ENCODE data around the gene EIF2D. TPM values are rescaled to one million over a fixed set of nuclear protein-coding genes. Genes with fewer than 3 reads are reported as not detected.
A peak's percentile ranks its signal among the peaks of the same experiment; 100 is the strongest.

The EIF2D gene
- total RNA-seq, 1 donor = 38.3 TPM

DNA sequence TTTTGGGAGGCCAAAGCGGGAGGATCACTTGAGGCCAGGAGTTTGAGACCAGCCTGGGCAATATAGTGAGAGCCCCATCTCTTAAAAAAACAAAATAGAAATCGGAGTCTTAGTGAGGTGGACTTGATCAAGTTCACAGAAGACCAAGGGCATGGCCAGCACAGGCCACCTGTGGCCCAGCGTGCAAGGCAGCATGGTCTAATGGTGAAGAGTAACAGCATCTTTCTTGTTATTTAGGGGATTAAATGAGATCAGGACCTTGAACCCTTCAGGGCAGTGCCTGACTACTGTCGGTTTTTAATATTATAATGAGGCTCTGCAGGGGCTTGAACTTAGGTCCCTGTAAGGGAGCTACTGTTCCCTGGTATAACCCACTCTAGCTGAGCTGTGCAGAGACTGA is 38.5 kb downstream of the EIF2D start:
- peaks cover 98% of the 10 kb centered on the region for H3K4me1 ChIP-seq (ENCODE audit: insufficient read depth, low read length)
- no peak overlapping the region for H3K4me3 ChIP-seq (ENCODE audit: low read length)
- no peaks in the 10 kb centered on the region for H3K27me3 ChIP-seq (ENCODE audit: insufficient read depth, low read length)
- H3K9me3 ChIP-seq (ENCODE audit: low read depth, low read length) = no peaks in the 10 kb centered on the region

- H3K27me3 ChIP-seq (ENCODE audit: insufficient read depth, low read length) = no peaks in the 10 kb centered on the region
- H3K4me1 ChIP-seq (ENCODE audit: insufficient read depth, low read length) = peaks cover 98% of the 10 kb centered on the region
- H3K9me3 ChIP-seq (ENCODE audit: low read depth, low read length) = no peaks in the 10 kb centered on the region
- no peak overlapping the region for H3K4me3 ChIP-seq (ENCODE audit: low read length)
Measured at GRCh38 chr1:206573319-206573718, 38.9 kb downstream of the EIF2D start.

DNA sequence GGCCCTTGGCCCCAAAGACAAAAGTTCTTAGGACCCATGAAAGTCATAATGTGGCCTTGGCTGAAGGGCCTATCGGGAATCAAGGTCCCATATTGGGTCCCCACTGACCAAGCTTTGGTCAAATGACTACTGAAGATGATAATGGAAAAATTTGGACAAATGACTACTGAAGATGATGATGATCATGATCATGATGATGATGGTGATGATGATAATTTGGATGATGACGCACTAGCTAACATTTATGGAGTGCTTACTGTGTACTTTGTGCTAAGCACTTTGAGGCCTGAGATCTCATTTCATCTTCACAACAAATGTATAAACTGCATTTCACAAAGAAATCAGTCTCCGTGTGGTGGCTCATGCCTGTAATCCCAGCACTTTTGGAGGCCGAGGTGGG is 39.4 kb downstream of the EIF2D start:
- Histone ChIP-seq H3K9me3 (ENCODE audit: low read depth, low read length) (no peaks in the 10 kb centered on the region), H3K4me3 (ENCODE audit: low read length) (no peak overlapping the region), H3K4me1 (ENCODE audit: insufficient read depth, low read length) (peaks cover 98% of the 10 kb centered on the region), H3K27me3 (ENCODE audit: insufficient read depth, low read length) (no peaks in the 10 kb centered on the region)

GRCh38 chr1:206570529-206570928 is 41.7 kb downstream of the EIF2D start:
- Histone ChIP-seq H3K27me3 (ENCODE audit: insufficient read depth, low read length) (no peaks in the 10 kb centered on the region), H3K4me1 (ENCODE audit: insufficient read depth, low read length) (peaks cover 98% of the 10 kb centered on the region), H3K9me3 (ENCODE audit: low read depth, low read length) (no peaks in the 10 kb centered on the region), H3K4me3 (ENCODE audit: low read length) (no peak overlapping the region)

DNA sequence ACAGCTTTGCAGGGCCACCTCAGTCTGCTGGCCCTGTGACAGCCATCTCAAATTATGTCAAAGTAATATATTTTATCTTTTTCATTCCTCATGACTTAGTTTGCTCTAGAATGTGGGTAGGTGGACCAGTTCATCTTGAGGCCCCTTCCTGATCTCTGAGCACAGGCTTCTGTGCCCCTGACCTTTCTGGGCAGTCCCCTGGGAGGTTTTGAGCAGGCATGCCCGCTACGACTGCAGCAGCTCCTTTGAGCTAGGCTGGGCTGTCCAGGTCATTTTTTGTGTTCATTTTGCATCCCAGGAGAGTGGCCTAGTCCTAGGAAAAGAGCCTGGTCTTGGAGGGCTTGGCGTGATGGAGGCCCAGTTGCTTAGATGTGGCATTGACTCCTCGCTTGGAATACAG is 42.7 kb downstream of the EIF2D start:
- Histone ChIP-seq H3K27me3 (ENCODE audit: insufficient read depth, low read length) (no peaks in the 10 kb centered on the region), H3K4me1 (ENCODE audit: insufficient read depth, low read length) (peaks cover 98% of the 10 kb centered on the region), H3K4me3 (ENCODE audit: low read length) (no peak overlapping the region), H3K9me3 (ENCODE audit: low read depth, low read length) (no peaks in the 10 kb centered on the region)

DNA sequence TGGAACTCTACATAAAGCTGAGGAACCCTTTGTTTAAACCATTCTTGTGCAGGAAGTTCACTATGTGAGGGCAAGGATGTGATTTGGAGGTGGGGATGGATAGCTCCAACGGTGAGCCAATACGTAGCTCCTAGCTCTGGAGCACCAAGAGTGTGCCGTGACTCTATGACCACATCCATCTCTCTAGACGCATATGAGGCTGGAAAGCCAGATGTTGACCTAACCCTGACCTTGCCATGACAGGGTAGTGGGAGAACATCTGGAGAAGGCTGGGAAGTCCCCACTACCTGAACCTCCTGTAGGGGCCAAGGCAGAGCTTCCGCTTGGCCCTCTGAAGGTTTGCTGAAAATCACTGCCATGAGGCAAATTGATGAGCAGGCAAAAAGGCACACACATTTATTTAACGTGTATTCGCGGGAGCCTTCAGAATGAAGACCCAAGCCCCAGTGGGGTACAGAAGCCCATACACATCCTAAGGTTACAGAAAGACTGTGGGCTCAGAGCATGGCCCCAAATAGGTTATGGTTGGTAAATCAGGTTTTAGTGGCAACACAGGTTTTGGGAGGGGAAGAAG is 43.4 kb downstream of the EIF2D start:
- no peaks in the 10 kb centered on the region for H3K27me3 ChIP-seq (ENCODE audit: insufficient read depth, low read length)
- no peaks in the 10 kb centered on the region for H3K9me3 ChIP-seq (ENCODE audit: low read depth, low read length)
- H3K4me1 ChIP-seq (ENCODE audit: insufficient read depth, low read length) = peaks cover 98% of the 10 kb centered on the region
- no peak overlapping the region for H3K4me3 ChIP-seq (ENCODE audit: low read length)

DNA sequence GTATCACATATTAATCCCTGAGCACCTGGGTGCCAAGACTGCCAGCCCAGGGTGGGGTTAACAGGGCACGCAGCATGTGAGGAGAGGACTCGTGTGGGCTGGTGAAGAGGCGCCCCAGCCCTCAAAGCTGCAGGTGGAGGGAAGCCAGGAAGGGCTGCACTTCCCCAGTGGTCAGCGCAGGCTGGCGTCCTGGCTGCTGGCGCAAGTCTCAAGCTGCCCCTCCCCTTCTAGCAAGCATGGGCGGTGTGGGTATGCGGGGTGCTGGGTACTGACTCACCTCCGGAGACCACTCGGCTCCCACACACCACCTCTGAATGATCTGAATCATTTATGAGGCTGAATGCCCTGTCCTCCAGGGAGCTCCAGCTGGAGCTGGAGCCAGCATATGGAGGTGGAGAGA is 44.0 kb downstream of the EIF2D start:
- no peaks in the 10 kb centered on the region for H3K27me3 ChIP-seq (ENCODE audit: insufficient read depth, low read length)
- no peaks in the 10 kb centered on the region for H3K9me3 ChIP-seq (ENCODE audit: low read depth, low read length)
- H3K4me3 ChIP-seq (ENCODE audit: low read length) = no peak overlapping the region
- H3K4me1 ChIP-seq (ENCODE audit: insufficient read depth, low read length) = peaks cover 98% of the 10 kb centered on the region

- peaks cover 98% of the 10 kb centered on the region for H3K4me1 ChIP-seq (ENCODE audit: insufficient read depth, low read length)
- H3K27me3 ChIP-seq (ENCODE audit: insufficient read depth, low read length) = no peaks in the 10 kb centered on the region
- no peaks in the 10 kb centered on the region for H3K9me3 ChIP-seq (ENCODE audit: low read depth, low read length)
- no peak overlapping the region for H3K4me3 ChIP-seq (ENCODE audit: low read length)
Measured at GRCh38 chr1:206566999-206567398, 45.3 kb downstream of the EIF2D start.

GRCh38 chr1:206565995-206566394 is 46.3 kb downstream of the EIF2D start:
- Histone ChIP-seq H3K27me3 (ENCODE audit: insufficient read depth, low read length) (no peaks in the 10 kb centered on the region), H3K9me3 (ENCODE audit: low read depth, low read length) (no peaks in the 10 kb centered on the region), H3K4me1 (ENCODE audit: insufficient read depth, low read length) (peaks cover 99% of the 10 kb centered on the region), H3K4me3 (ENCODE audit: low read length) (no peak overlapping the region)

DNA sequence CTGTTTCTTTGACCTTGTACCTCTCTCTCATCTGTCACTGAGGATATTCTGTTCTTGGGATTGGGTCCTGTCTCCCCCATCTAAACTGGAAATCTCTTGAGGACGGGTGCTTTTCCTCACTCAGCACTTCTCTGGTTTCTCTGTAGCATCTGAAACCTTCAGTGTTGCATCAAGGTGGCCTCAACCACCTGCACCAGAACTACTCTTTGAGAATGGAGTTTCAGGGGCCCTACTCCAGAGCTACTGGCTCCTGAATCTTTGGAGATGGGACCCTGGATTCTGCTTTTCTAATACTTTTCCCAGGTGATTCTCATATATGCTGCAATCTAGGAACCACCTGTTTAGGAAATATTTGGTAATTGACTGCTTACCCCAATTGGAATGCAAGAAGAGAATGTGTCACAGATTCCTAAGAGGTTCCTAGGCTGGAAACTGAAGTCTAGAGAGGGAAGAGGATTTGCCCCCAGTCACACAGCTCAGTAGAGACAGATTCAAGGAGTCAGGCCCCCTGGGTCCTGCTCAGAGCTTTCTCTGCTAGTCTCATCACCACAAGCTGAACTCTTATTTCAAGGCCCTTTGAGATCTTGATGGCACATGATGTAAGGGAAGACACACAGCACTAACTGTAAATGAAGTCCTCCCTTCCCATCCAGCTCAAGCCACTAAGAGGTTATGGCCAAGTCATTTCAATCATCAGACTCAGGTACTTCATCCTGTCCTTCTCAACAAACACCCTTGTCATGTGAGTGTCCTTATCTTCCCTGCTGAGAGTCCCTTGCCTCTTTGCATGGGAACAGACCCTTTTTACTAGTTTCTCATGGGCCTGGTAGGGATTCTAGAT is 48.7 kb downstream of the EIF2D start:
- Histone ChIP-seq H3K27me3 (ENCODE audit: insufficient read depth, low read length) (no peaks in the 10 kb centered on the region), H3K4me3 (ENCODE audit: low read length) (no peak overlapping the region)

GRCh38 chr1:206560007-206560716 is 52.1 kb downstream of the EIF2D start:
- Histone ChIP-seq H3K9me3 (ENCODE audit: low read depth, low read length) (no peaks in the 10 kb centered on the region), H3K27me3 (ENCODE audit: insufficient read depth, low read length) (no peaks in the 10 kb centered on the region), H3K4me1 (ENCODE audit: insufficient read depth, low read length) (peaks cover 89% of the 10 kb centered on the region), H3K4me3 (ENCODE audit: low read length) (peak overlapping the region; percentile 94)

More for the DNA sequence above, 48.7 kb downstream of the EIF2D start:
- Histone ChIP-seq H3K9me3 (ENCODE audit: low read depth, low read length) (no peaks in the 10 kb centered on the region), H3K4me1 (ENCODE audit: insufficient read depth, low read length) (peaks cover 100% of the 10 kb centered on the region)

- H3K4me3 ChIP-seq (ENCODE audit: low read length) = peak overlapping the region; percentile 94
- no peaks in the 10 kb centered on the region for H3K9me3 ChIP-seq (ENCODE audit: low read depth, low read length)
- no peaks in the 10 kb centered on the region for H3K27me3 ChIP-seq (ENCODE audit: insufficient read depth, low read length)
- peaks cover 89% of the 10 kb centered on the region for H3K4me1 ChIP-seq (ENCODE audit: insufficient read depth, low read length)
Measured at GRCh38 chr1:206559672-206559995, 52.6 kb downstream of the EIF2D start.

DNA sequence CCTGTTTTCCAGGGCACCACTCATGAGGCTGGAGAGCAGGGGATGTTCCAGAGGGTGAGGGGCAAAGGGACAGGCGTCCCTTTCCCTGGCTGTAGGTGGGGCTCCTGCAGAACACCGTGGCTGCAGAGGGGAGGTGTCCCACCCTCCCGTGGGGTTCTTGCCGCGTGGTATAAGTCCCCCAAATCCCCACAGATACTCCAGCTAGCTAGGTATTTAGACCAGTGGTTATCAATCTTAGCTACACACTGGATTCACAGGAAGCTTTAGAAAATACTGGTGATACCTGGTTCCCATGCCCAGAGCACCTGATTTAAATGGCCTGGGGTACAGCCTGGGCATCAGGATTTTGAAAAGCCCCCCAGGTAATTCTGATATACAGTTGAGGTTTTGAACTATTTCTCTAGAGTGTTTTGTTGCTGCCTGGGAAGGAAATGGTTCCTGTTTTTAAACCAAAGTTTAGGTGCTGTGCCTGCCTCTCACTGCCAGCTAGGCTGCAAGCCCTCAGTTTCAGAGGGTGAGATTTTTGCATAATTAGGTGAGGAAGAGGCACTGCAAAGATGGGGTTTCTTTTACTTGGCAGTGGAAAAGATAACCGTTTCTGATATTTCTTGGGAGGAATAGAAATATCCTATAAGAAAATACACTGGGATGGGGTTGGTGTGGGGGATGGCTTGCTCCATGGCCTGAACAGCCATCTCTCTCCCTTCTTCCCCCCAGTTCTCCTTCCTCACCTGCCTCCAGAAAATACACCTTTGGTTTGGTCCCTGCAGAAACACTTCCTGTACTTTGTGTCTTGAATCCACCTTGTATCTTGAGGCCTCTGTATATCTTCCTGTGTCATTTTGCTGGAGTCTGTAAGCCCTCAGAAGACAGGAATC is 53.2 kb downstream of the EIF2D start:
- Histone ChIP-seq H3K4me1 (ENCODE audit: insufficient read depth, low read length) (peaks cover 89% of the 10 kb centered on the region), H3K27me3 (ENCODE audit: insufficient read depth, low read length) (no peaks in the 10 kb centered on the region), H3K4me3 (ENCODE audit: low read length) (peak overlapping the region; percentile 94), H3K9me3 (ENCODE audit: low read depth, low read length) (no peaks in the 10 kb centered on the region)

- Histone ChIP-seq H3K4me1 (ENCODE audit: insufficient read depth, low read length) (peaks cover 80% of the 10 kb centered on the region), H3K27me3 (ENCODE audit: insufficient read depth, low read length) (no peaks in the 10 kb centered on the region), H3K9me3 (ENCODE audit: low read depth, low read length) (no peaks in the 10 kb centered on the region), H3K4me3 (ENCODE audit: low read length) (peak overlapping the region; percentile 94)
Measured at GRCh38 chr1:206557636-206558473, 54.4 kb downstream of the EIF2D start.
